DOHH2 (cell line): ENCODE data around the gene LRMDA.

ENCODE experiments used
- H3F3A ChIP-seq: fragments of 200-600 bp; sonication (generic), shearing (Covaris generic); 2 replicates; pipeline ENCODE4 v1.6.0; 2016; ENCODE audit warnings: antibody characterized with exemption, mild to moderate bottlenecking; ENCODE audit not compliant: control insufficient read depth, insufficient read depth
- H3K27ac ChIP-seq: fragments of 200-600 bp; sonication (generic); 2 replicates; pipeline ENCODE4 v1.5.1; 2014; ENCODE audit warnings: low read depth, mild to moderate bottlenecking, low read length, moderate library complexity
- H3K27me3 ChIP-seq: fragments of 200-600 bp; sonication (generic); 2 replicates; pipeline ENCODE4 v1.6.1; 2014; ENCODE audit warnings: mild to moderate bottlenecking, low read length, mixed read lengths; ENCODE audit not compliant: control insufficient read depth
- H3K36me3 ChIP-seq: fragments of 200-600 bp; sonication (generic); 2 replicates; pipeline ENCODE4 v1.6.1; 2014; ENCODE audit warnings: mild to moderate bottlenecking, low read length, moderate library complexity, mixed read lengths; ENCODE audit not compliant: control insufficient read depth
- H3K4me1 ChIP-seq: fragments of 200-600 bp; sonication (generic); 2 replicates; pipeline ENCODE4 v1.6.1; 2014; ENCODE audit warnings: mild to moderate bottlenecking, low read length, mixed read lengths; ENCODE audit not compliant: control insufficient read depth
- H3K4me2 ChIP-seq: fragments of 200-600 bp; sonication (generic); 2 replicates; pipeline ENCODE4 v1.6.0; 2014; ENCODE audit warnings: mild to moderate bottlenecking, low read length, moderate library complexity
- H3K4me3 ChIP-seq: fragments of 200-600 bp; sonication (generic); 2 replicates; pipeline ENCODE4 v1.5.1; 2014; ENCODE audit warnings: mild to moderate bottlenecking, low read length, mixed read lengths
- H3K79me2 ChIP-seq: fragments of 200-600 bp; sonication (generic); 2 replicates; pipeline ENCODE4 v1.6.1; 2014; ENCODE audit warnings: mild to moderate bottlenecking, low read length, mixed read lengths; ENCODE audit not compliant: control insufficient read depth
- H3K9me2 ChIP-seq: fragments of 200-600 bp; sonication (generic); replicated peaks from 2 replicates; pipeline ENCODE4 v1.6.1; 2014; ENCODE audit warnings: mild to moderate bottlenecking, low read length, mixed read lengths; ENCODE audit not compliant: control insufficient read depth
- H3K9me3 ChIP-seq: fragments of 200-600 bp; sonication (generic); 2 replicates; pipeline ENCODE4 v1.6.1; 2014; ENCODE audit warnings: antibody characterized with exemption, low read length, mixed read lengths; ENCODE audit not compliant: control insufficient read depth, insufficient read depth
- H4K20me1 ChIP-seq: fragments of 200-600 bp; sonication (generic); 2 replicates; pipeline ENCODE4 v1.6.0; 2014; ENCODE audit warnings: low read depth, mild to moderate bottlenecking, antibody characterized with exemption, low read length, moderate library complexity; ENCODE audit not compliant: control insufficient read depth, insufficient read depth
- CTCF ChIP-seq: fragments of 200-600 bp; sonication (generic); IDR thresholded peaks from one replicate; pipeline ENCODE4 v1.5.1; 2014; ENCODE audit warnings: antibody characterized with exemption, mild to moderate bottlenecking, low read depth, low read length; ENCODE audit not compliant: poor library complexity, severe bottlenecking
- EZH2phosphoT487 ChIP-seq: fragments of 200-600 bp; sonication (generic); IDR thresholded peaks from 2 replicates; pipeline ENCODE4 v1.6.1; 2017; ENCODE audit warnings: borderline replicate concordance, mild to moderate bottlenecking, antibody characterized with exemption, low read length, moderate library complexity, mixed read lengths

The LRMDA gene

DNA sequence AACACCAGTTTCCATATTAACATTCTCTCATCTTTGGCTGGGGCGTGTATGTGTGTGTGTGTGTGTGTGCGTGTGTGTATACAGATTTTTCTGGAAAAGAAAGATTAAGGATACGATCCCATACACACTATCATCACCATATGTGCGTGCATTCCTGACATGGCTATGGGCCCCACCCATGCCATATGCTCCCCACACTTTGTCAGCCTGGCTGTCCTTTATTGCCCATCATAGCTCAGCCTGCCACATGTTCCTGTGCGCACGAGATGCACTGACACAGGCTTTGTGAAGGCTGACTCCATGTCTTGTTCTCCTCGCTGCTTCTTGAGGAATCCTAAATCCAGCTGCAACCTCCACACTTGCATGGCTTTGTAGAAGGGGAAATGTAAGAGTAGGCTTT lies 984.1 kb downstream of the LRMDA start:
- no peak overlapping the region for H3K4me2 ChIP-seq
- no peak for TF ChIP-seq EZH2phosphoT487
- no peak overlapping the region for H3K27ac ChIP-seq
- no peaks in the 10 kb centered on the region for H3K36me3 ChIP-seq
- no peaks in the 10 kb centered on the region for H3F3A ChIP-seq
- H3K9me2 ChIP-seq = no peaks in the 10 kb centered on the region
- no peaks in the 10 kb centered on the region for H3K4me1 ChIP-seq
- no peaks in the 10 kb centered on the region for H3K27me3 ChIP-seq
- H4K20me1 ChIP-seq = no peaks in the 10 kb centered on the region
- no peak overlapping the region for H3K4me3 ChIP-seq
- H3K9me3 ChIP-seq = no peaks in the 10 kb centered on the region; the same call in 1 of the 2 replicates
- H3K79me2 ChIP-seq = no peaks in the 10 kb centered on the region

DNA sequence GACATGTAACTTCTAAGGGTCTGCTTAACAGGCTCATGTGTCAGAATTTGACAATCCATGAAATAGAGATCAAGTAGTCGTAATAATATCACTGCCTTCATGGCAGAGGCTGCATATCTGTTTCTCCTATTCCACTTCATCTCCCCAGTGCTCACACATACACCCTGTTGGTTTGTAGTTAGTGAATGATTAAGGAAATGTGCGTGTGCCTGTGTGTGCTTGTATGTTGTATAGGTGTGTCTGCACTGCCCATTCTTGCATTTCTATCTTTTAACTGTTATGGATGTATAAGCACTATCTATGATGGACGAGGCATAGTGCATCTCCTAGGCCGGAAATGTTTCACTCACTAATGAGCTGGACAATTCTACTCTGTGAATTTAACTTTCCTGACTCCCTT lies 985.2 kb downstream of the LRMDA start:
- Histone ChIP-seq H3K27ac (no peak overlapping the region), H4K20me1 (no peaks in the 10 kb centered on the region), H3K36me3 (no peaks in the 10 kb centered on the region), H3K27me3 (no peaks in the 10 kb centered on the region), H3F3A (no peaks in the 10 kb centered on the region), H3K4me2 (no peak overlapping the region), H3K9me2 (no peaks in the 10 kb centered on the region), H3K4me1 (no peaks in the 10 kb centered on the region), H3K79me2 (no peaks in the 10 kb centered on the region), H3K4me3 (no peak overlapping the region), H3K9me3 (no peaks in the 10 kb centered on the region; the same call in 1 of the 2 replicates)
- no peak for TF ChIP-seq CTCF
- no peak for TF ChIP-seq EZH2phosphoT487

DNA sequence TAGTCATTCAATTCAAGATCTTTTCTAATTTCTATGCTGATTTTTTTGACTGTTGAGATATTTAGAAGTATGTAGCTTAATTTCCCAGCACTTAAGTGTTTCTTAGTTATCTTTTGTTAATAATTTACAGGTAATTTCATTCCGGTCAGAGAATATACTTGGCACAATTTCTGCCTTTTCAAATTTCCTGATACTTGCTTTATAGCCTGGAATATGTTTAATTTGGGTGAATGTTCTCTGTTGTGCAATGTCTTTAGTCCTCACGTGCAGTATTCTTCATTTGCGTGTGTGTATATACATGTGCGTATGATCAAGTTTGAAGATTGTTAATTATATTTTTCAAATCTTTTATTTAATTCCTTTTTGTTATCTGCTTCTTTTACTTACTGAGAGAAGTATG lies 989.3 kb downstream of the LRMDA start:
- H3F3A ChIP-seq = no peaks in the 10 kb centered on the region
- H3K9me3 ChIP-seq = no peaks in the 10 kb centered on the region
- TF ChIP-seq EZH2phosphoT487 (no peak), CTCF (no peak)

DNA sequence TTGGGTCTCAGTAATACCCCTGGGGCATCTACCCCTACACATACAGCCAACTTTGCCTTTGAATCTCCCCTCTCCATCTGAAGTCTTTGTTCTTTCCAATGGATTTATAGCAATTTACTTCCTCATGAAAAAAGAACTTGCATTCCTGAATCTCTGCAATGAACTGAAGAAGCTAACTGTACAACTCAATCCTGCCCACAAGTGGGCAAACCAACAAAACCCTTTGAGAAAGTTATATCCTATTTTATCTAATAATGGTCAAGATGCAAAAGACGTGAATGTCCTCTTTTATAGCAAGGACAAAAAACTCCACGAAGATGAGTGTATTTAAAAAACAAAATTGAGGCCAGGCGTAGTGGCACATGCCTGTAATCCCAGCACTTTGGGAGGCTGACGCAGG lies 991.3 kb downstream of the LRMDA start:
- no peaks in the 10 kb centered on the region for H3K9me2 ChIP-seq
- H4K20me1 ChIP-seq = no peaks in the 10 kb centered on the region
- no peaks in the 10 kb centered on the region for H3K27me3 ChIP-seq
- TF ChIP-seq EZH2phosphoT487 (no peak), CTCF (no peak)
- H3K4me1 ChIP-seq = no peaks in the 10 kb centered on the region
- no peaks in the 10 kb centered on the region for H3K36me3 ChIP-seq
- H3K79me2 ChIP-seq = no peaks in the 10 kb centered on the region
- no peak overlapping the region for H3K4me2 ChIP-seq
- no peaks in the 10 kb centered on the region for H3K9me3 ChIP-seq
- no peaks in the 10 kb centered on the region for H3F3A ChIP-seq
- H3K27ac ChIP-seq = no peak overlapping the region
- no peak overlapping the region for H3K4me3 ChIP-seq

More for the DNA sequence above, 989.3 kb downstream of the LRMDA start:
- no peaks in the 10 kb centered on the region for H3K9me2 ChIP-seq
- H3K4me1 ChIP-seq = no peaks in the 10 kb centered on the region
- H3K27me3 ChIP-seq = no peaks in the 10 kb centered on the region
- H3K4me2 ChIP-seq = no peak overlapping the region
- no peak overlapping the region for H3K4me3 ChIP-seq
- H3K79me2 ChIP-seq = no peaks in the 10 kb centered on the region
- H4K20me1 ChIP-seq = no peaks in the 10 kb centered on the region
- H3K36me3 ChIP-seq = no peaks in the 10 kb centered on the region
- no peak overlapping the region for H3K27ac ChIP-seq
